GM21381 (cell line): Measurements from ENCODE around the gene ARHGAP24.

Experiments used
- ATAC-seq: cut with Tn5 transposase; IDR thresholded peaks from one replicate; pipeline ENCODE4 v1.9.1; 2021; ENCODE audit warnings: mild to moderate bottlenecking, moderate library complexity; ENCODE audit not compliant: unreplicated experiment

Gene ARHGAP24

DNA sequence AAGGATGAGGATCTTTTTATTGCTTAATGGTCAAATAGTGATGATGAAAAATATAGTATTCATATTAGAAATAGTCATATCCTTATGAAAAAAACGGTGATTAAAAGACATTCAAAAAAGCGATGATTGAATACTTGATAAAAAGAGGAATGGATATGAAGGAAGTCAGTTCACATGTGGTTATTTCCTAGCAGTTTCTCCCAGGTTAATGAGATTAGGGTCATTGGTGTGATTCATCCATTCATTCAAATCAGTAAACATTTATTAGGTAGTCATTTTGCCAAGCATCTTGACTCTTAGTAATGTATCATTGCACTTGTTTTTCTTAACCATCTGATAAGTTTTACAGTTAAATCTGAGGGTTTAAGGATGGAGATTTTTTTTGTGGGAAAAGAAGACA lies 294.1 kb downstream of the ARHGAP24 start:
- no peak for ATAC-seq

DNA sequence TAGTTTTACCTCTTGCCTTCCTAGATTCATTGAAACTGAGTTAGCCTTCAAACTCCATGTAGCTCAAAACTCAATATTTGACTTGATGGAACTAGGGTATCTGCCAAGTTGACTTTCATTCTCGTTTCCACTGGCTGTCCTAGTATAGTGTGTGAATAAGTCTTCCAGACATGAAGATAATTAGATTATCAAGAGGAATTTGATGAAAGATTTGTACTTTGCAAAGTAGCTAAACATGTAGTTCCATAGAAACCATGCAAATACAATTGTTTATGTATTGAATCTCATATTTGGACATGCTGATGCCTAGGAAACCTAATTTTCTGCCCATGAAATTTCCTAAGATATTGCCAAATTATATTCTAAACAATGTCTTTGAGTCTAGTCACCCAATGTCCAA lies 297.5 kb downstream of the ARHGAP24 start:
- no peak for ATAC-seq

GRCh38 chr4:85773372-85773771 lies 298.4 kb downstream of the ARHGAP24 start:
- ATAC-seq: no peak

- no peak for ATAC-seq
Observed at GRCh38 chr4:85774000-85774399, 299.1 kb downstream of the ARHGAP24 start.

- no peak for ATAC-seq
Observed at GRCh38 chr4:85774489-85774888, 299.5 kb downstream of the ARHGAP24 start.

GRCh38 chr4:85776096-85776495 lies 301.1 kb downstream of the ARHGAP24 start:
- no peak for ATAC-seq

DNA sequence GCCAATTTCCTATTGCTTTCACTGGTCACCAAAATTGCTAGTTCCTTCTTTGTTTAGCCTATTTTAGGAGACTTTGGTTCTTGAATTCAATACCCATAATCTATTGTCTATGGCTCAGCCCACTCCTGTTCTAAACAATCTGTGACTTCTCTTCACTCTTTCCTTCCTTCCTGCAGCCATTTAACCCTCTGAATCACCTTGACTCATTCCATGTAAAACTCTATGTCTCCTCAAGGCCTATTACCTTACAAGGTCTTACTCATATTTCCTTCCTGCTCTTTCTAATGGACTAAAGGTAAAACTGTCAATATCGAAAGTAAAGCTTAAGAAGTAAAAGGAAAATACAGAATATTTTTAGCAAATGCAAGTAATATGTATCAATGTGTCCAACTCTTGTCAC lies 301.6 kb downstream of the ARHGAP24 start:
- no peak for ATAC-seq

GRCh38 chr4:85777908-85778631 lies 303.1 kb downstream of the ARHGAP24 start:
- ATAC-seq: peak; percentile 83

- peak; percentile 80 for ATAC-seq
Observed at GRCh38 chr4:85778632-85779131, 303.7 kb downstream of the ARHGAP24 start.

GRCh38 chr4:85779165-85779564 lies 304.2 kb downstream of the ARHGAP24 start:
- no peak for ATAC-seq

DNA sequence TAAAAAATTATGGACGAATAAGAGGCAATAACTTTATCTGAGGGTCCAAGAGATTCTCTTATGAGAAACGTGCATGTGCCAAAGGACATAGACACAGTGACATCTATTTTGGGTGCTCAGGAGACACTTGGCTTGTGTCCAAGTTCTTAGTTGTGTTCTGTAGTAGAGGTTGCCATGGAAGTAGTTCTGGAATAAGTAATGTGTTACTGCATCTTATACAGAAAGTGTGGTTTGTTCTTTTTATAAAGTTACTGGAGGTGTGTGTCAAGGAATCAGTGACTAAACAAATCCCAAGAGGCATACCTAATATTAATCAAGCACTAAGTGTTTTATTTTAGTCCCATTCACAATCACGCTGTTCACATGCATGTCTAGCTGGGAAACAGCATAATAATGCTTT lies 305.7 kb downstream of the ARHGAP24 start:
- ATAC-seq: peak; percentile 23

GRCh38 chr4:85783483-85783882 lies 308.5 kb downstream of the ARHGAP24 start:
- ATAC-seq: no peak

- ATAC-seq: no peak
Observed at GRCh38 chr4:85783900-85784299, 308.9 kb downstream of the ARHGAP24 start.

DNA sequence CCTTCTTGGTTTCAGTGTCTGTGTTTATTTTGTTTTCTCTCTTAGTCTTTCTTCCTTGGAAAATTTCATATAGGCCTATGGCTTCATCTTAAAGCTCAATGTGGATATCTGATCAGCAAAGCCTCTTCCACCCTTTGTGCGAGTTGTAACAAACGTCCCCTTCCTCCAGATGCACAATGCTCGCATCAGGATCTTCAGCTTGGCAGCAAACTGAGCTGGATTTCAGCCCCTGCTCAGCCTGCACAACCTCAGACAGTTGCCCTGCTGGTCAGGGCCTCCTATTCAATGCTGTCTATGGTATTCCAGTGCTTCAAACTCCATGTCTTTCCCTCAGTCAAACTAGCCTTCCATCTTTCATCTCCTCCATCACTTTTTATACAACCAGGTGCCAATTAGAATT lies 309.4 kb downstream of the ARHGAP24 start:
- no peak for ATAC-seq

DNA sequence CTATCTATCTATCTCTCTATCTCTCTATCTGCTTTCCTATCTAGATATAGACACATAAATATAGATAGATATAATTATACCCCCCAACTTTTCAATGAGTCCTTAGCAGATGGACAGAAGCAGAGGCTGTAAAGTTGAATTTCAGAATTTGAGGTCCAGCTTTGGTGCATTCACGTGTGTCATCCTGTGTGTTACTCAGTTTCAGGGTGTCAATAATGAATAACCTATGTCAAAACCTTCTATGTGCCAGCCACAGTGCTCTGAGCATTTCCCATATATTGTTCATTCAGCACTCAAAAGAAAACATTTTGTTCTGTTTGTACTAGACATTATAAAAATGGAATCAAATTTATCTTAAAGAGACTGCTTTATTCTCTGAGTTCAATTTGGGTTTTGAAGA lies 310.0 kb downstream of the ARHGAP24 start:
- ATAC-seq: peak; percentile 39

GRCh38 chr4:85787133-85787532 lies 312.2 kb downstream of the ARHGAP24 start:
- no peak for ATAC-seq

- no peak for ATAC-seq
Observed at GRCh38 chr4:85788604-85789003, 313.7 kb downstream of the ARHGAP24 start.

GRCh38 chr4:85789241-85789640 lies 314.3 kb downstream of the ARHGAP24 start:
- ATAC-seq: no peak

DNA sequence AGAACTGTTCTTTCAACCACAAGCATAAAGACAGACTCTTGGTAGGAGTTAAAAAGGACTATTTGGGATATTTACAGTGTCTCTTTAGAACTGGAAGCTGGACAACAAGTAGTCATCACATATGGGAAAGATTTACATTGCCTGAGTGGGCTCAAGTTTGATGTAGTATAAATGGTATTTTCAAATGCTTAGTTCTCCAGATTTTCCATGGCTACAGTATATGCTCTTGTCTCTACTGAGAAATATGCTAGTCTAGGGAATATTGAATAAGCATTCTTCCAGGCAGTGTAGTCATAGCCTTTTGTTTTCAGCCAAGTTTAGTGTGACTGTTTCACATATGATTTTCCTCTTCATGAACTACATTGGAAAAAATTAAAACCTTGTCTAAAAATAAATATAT lies 315.6 kb downstream of the ARHGAP24 start:
- no peak for ATAC-seq

- no peak for ATAC-seq
Observed at GRCh38 chr4:85792376-85793232, 317.7 kb downstream of the ARHGAP24 start.

- ATAC-seq: no peak
Observed at GRCh38 chr4:85793233-85793585, 318.3 kb downstream of the ARHGAP24 start.
